HL-60 (cell line): ENCODE data around the gene SPEN.

Experiments used
- DNase-seq, 2 experiments: peaks; one replicate each; pipeline ENCODE4 v3.0.0-alpha.2; 2010 to 2020; ENCODE audit warnings: low read depth in 1 of 2, low spot score in 1 of 2
- H3K27ac ChIP-seq: fragments of 250-450 bp; sonication (Bioruptor Pico); replicated peaks from 2 replicates; pipeline ENCODE4 v1.5.1; 2020; ENCODE audit warnings: mild to moderate bottlenecking, moderate library complexity
- H3K27me3 ChIP-seq: fragments of 250-450 bp; sonication (Bioruptor Pico); 2 replicates; pipeline ENCODE4 v1.5.1; 2021; ENCODE audit warnings: mild to moderate bottlenecking, moderate library complexity; ENCODE audit not compliant: insufficient read depth, poor library complexity, severe bottlenecking
- H3K4me3 ChIP-seq: replicated peaks from 2 replicates; pipeline ENCODE4 v1.5.1; 2011; ENCODE audit warnings: mild to moderate bottlenecking, control low read depth, low read length; ENCODE audit not compliant: insufficient read depth
- GABPA ChIP-seq: IDR thresholded peaks from 2 replicates; pipeline ENCODE4 v1.6.1; 2012; ENCODE audit warnings: low read depth
- POLR2AphosphoS5 ChIP-seq: IDR thresholded peaks from 2 replicates; pipeline ENCODE4 v1.6.1; 2012; ENCODE audit warnings: low read depth
- SPI1 ChIP-seq: IDR thresholded peaks from 2 replicates; pipeline ENCODE4 v1.6.1; 2012; ENCODE audit warnings: low read depth, mild to moderate bottlenecking, borderline replicate concordance
- TF ChIP-seq, protein P1 (sequence below): IDR thresholded peaks from one replicate; pipeline ENCODE4 v1.5.1; 2011; ENCODE audit warnings: low read length, control low read depth, inconsistent platforms; ENCODE audit not compliant: insufficient read depth
- TF ChIP-seq, protein P2 (sequence below): IDR thresholded peaks from 2 replicates; pipeline ENCODE4 v1.6.1; 2012; ENCODE audit warnings: low read depth; ENCODE audit not compliant: insufficient replicate concordance

Gene SPEN

DNA sequence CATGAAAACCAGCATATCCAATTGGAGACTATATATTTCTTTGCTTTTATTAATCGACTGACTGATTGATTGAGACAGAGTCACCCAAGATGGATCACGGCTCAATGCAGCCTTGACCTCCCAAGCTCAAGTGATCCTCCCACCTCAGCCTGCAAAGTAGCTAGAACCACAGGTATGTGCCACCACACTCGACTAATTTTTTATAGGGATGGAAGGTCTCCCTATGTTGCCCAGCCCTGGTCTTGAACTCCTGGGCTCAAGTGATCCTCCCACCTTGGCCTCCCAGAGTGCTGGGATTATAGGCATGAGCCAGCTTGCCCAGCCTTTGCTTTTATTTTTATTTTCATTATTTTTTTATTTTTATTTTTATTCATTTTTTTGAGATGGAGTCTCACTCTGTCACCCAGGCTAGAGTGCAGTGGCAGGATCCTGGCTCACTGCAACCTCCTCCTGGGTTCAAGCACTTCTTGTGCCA is 5.4 kb downstream of the SPEN start:
- Histone ChIP-seq H3K27ac (no peak overlapping the region), H3K4me3 (no peak overlapping the region), H3K27me3 (no peaks in the 10 kb centered on the region)
- TF ChIP-seq POLR2AphosphoS5: no peak
- no peak for TF ChIP-seq SPI1
- TF ChIP-seq, protein P1, sequence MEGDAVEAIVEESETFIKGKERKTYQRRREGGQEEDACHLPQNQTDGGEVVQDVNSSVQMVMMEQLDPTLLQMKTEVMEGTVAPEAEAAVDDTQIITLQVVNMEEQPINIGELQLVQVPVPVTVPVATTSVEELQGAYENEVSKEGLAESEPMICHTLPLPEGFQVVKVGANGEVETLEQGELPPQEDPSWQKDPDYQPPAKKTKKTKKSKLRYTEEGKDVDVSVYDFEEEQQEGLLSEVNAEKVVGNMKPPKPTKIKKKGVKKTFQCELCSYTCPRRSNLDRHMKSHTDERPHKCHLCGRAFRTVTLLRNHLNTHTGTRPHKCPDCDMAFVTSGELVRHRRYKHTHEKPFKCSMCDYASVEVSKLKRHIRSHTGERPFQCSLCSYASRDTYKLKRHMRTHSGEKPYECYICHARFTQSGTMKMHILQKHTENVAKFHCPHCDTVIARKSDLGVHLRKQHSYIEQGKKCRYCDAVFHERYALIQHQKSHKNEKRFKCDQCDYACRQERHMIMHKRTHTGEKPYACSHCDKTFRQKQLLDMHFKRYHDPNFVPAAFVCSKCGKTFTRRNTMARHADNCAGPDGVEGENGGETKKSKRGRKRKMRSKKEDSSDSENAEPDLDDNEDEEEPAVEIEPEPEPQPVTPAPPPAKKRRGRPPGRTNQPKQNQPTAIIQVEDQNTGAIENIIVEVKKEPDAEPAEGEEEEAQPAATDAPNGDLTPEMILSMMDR: no peak
- TF ChIP-seq, protein P2, sequence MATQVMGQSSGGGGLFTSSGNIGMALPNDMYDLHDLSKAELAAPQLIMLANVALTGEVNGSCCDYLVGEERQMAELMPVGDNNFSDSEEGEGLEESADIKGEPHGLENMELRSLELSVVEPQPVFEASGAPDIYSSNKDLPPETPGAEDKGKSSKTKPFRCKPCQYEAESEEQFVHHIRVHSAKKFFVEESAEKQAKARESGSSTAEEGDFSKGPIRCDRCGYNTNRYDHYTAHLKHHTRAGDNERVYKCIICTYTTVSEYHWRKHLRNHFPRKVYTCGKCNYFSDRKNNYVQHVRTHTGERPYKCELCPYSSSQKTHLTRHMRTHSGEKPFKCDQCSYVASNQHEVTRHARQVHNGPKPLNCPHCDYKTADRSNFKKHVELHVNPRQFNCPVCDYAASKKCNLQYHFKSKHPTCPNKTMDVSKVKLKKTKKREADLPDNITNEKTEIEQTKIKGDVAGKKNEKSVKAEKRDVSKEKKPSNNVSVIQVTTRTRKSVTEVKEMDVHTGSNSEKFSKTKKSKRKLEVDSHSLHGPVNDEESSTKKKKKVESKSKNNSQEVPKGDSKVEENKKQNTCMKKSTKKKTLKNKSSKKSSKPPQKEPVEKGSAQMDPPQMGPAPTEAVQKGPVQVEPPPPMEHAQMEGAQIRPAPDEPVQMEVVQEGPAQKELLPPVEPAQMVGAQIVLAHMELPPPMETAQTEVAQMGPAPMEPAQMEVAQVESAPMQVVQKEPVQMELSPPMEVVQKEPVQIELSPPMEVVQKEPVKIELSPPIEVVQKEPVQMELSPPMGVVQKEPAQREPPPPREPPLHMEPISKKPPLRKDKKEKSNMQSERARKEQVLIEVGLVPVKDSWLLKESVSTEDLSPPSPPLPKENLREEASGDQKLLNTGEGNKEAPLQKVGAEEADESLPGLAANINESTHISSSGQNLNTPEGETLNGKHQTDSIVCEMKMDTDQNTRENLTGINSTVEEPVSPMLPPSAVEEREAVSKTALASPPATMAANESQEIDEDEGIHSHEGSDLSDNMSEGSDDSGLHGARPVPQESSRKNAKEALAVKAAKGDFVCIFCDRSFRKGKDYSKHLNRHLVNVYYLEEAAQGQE: no peak
- no peak for TF ChIP-seq GABPA
- DNase-seq: no peak

DNA sequence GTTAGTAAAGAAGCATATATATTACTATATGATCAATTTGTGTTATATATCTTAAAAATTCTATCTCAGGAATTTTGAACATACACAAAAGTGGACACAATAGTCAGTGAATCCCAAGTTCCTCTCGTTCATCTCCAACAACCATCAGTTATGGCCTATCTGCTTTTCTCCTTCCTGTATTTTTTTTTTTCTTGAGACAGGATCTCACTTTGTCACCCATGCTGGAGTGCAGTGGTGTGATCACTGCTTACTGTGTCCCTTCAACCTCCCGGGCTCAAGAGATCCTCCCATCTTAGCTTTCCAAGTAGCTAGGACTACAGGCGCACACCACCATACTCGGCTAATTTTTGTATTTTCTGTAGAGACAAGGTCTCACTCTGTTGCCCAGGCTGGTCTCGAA is 9.4 kb downstream of the SPEN start:
- H3K27ac ChIP-seq: no peak overlapping the region
- TF ChIP-seq, protein P1: no peak
- no peak for TF ChIP-seq GABPA
- DNase-seq: no peak

DNA sequence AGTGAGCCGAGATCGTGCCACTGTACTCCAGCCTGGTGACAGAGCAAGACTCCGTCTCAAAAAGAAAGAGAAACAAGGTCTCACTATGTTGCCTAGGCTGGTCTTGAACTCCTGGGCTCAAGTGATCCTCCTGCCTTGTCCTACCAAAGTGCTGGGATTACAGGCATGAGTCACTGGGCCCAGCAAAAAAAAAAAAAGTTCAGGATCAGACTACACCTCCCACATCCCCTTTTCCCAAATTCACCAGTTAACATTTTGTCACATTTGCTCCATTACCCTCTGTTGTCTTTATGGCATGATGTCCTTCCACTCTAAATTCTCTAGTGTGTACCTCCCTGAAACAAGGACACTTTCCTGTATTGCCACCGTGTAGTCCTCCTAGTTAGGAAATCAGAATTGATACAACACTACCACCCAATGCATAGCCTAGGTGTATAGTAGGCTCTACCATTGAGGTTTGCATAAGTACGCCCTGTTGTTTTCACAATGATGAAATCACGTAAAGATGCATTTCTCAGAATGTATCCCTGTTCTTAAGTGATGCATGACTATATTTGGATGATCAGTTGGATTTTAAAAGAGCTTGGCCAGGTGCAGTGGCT is 10.7 kb downstream of the SPEN start:
- no peak for DNase-seq
- Histone ChIP-seq H3K27me3 (no peaks in the 10 kb centered on the region), H3K27ac (no peak overlapping the region), H3K4me3 (no peak overlapping the region)
- TF ChIP-seq POLR2AphosphoS5 (no peak), SPI1 (no peak), GABPA (no peak)
- TF ChIP-seq, protein P2: no peak
- TF ChIP-seq, protein P1: no peak

More for the DNA sequence above, 9.4 kb downstream of the SPEN start:
- Histone ChIP-seq H3K4me3 (no peak overlapping the region), H3K27me3 (no peaks in the 10 kb centered on the region)
